ENCODE measurements around the gene SNHG17.

GRCh38 chr20:38424401-38424800 lies 10.7 kb downstream of the SNHG17 start:
- TF ChIP-seq CTCF (IDR thresholded peaks at IDR 0.05) (no peak), POLR2A (IDR thresholded peaks at IDR 0.05) (no peak)
